WTC11 (cell line): Measurements from ENCODE around the gene NT5C. TPM values are rescaled to one million over a fixed set of nuclear protein-coding genes. Genes with fewer than 3 reads are reported as not detected.

Experiments used
- ATAC-seq: fragments of 200-7000 bp; cut with Tn5 transposase; 2 replicates; pipeline ENCODE4 v1.10.0; 2021; ENCODE audit warnings: mild to moderate bottlenecking, moderate library complexity
- CTCF ChIA-PET: fragments of 300-600 bp; sonication (Branson Sonifier 250); formaldehyde crosslinking; loops from one replicate; lab custom pipeline; 2021; ENCODE audit warnings: antibody characterized with exemption; lab: Charles Lee
- POLR2A ChIA-PET: fragments of 350-600 bp; sonication (Branson Sonifier 250); formaldehyde crosslinking; loops from one replicate; lab custom pipeline; 2021; ENCODE audit warnings: antibody characterized with exemption; lab: Charles Lee
- DNase-seq: peaks from one replicate; pipeline ENCODE4 v3.0.0; 2021; ENCODE audit warnings: low spot score
- H3K27ac Mint-ChIP-seq: 2 replicates; pipeline ENCODE4 v1.8.0; 2021; ENCODE audit warnings: mixed read lengths
- H3K27me3 Mint-ChIP-seq: 2 replicates; pipeline ENCODE4 v1.8.0; 2021; ENCODE audit warnings: low read depth, mild to moderate bottlenecking, moderate library complexity, mixed read lengths
- H3K36me3 Mint-ChIP-seq: 2 replicates; pipeline ENCODE4 v1.8.0; 2021; ENCODE audit warnings: mixed read lengths
- H3K4me1 Mint-ChIP-seq: 2 replicates; pipeline ENCODE4 v1.8.0; 2022; ENCODE audit warnings: mixed read lengths
- H3K4me3 Mint-ChIP-seq: 2 replicates; pipeline ENCODE4 v1.8.0; 2021; ENCODE audit warnings: mild to moderate bottlenecking, moderate library complexity, mixed read lengths
- H3K9me3 Mint-ChIP-seq: 2 replicates; pipeline ENCODE4 v1.8.0; 2021; ENCODE audit warnings: mixed read lengths
- CREM ChIP-seq: sonication (generic); formaldehyde crosslinking; IDR thresholded peaks from 2 replicates; pipeline ENCODE4 v1.8.1; 2022; ENCODE audit warnings: mild to moderate bottlenecking, missing genetic modification reagents, moderate library complexity
- ELF4 ChIP-seq: sonication (generic); formaldehyde crosslinking; IDR thresholded peaks from 2 replicates; pipeline ENCODE4 v1.8.1; 2022; ENCODE audit warnings: low read depth, mild to moderate bottlenecking, moderate library complexity, missing genetic modification reagents
- FOXJ3 ChIP-seq: sonication (generic); formaldehyde crosslinking; IDR thresholded peaks from 2 replicates; pipeline ENCODE4 v1.9.0; 2021; ENCODE audit warnings: missing genetic modification reagents, mild to moderate bottlenecking, borderline replicate concordance
- GTF2I ChIP-seq: fragments of 250-450 bp; sonication (Bioruptor Pico); conservative IDR thresholded peaks from 2 replicates; pipeline ENCODE4 v1.4.0; 2021; ENCODE audit warnings: mild to moderate bottlenecking
- IRF2 ChIP-seq: sonication (generic); formaldehyde crosslinking; IDR thresholded peaks from 2 replicates; pipeline ENCODE4 v1.8.0; 2022; ENCODE audit warnings: low read depth, missing genetic modification reagents, borderline replicate concordance
- MYBL2 ChIP-seq: sonication (generic); formaldehyde crosslinking; IDR thresholded peaks from 2 replicates; pipeline ENCODE4 v1.8.1; 2023; ENCODE audit warnings: mild to moderate bottlenecking, moderate library complexity, missing genetic modification reagents
- NFATC4 ChIP-seq: fragments of 250-450 bp; sonication (Bioruptor Pico); IDR thresholded peaks from 2 replicates; pipeline ENCODE4 v1.9.0; 2021; ENCODE audit warnings: mild to moderate bottlenecking
- NFYB ChIP-seq: sonication (generic); formaldehyde crosslinking; conservative IDR thresholded peaks from 2 replicates; pipeline ENCODE4 v1.8.0; 2022; ENCODE audit warnings: low read depth, missing genetic modification reagents
- ZBTB43 ChIP-seq: sonication (generic); formaldehyde crosslinking; IDR thresholded peaks from 2 replicates; pipeline ENCODE4 v1.8.1; 2023; ENCODE audit warnings: mild to moderate bottlenecking, missing genetic modification reagents
- ZNF121 ChIP-seq: sonication (generic); formaldehyde crosslinking; IDR thresholded peaks from 2 replicates; pipeline ENCODE4 v1.8.0; 2023; ENCODE audit warnings: missing genetic modification reagents
- ZNF232 ChIP-seq: sonication (generic); formaldehyde crosslinking; IDR thresholded peaks from 2 replicates; pipeline ENCODE4 v1.8.0; 2022; ENCODE audit warnings: mild to moderate bottlenecking, missing genetic modification reagents
- ZNF281 ChIP-seq: sonication (generic); formaldehyde crosslinking; IDR thresholded peaks from 2 replicates; pipeline ENCODE4 v1.8.0; 2023; ENCODE audit warnings: mild to moderate bottlenecking, missing genetic modification reagents
- ZNF396 ChIP-seq: fragments of 250-450 bp; sonication (Bioruptor Pico); IDR thresholded peaks from 2 replicates; pipeline ENCODE4 v1.8.0; 2021; ENCODE audit warnings: mild to moderate bottlenecking, moderate library complexity, borderline replicate concordance
- total RNA-seq: library from RNA; stranded (reverse); gene quantifications from 3 replicates; pipeline ENCODE4 v1.2.3, GENCODE V29; 2021
- TF ChIP-seq, protein P1 (sequence below): fragments of 250-450 bp; sonication (Bioruptor Pico); IDR thresholded peaks from 2 replicates; pipeline ENCODE4 v1.9.0; 2021; ENCODE audit warnings: mild to moderate bottlenecking
- TF ChIP-seq, protein P2 (sequence below): fragments of 250-450 bp; sonication (Bioruptor Pico); IDR thresholded peaks from 2 replicates; pipeline ENCODE4 v1.9.0; 2021; ENCODE audit warnings: moderate library complexity, mild to moderate bottlenecking, inconsistent platforms, borderline replicate concordance
- TF ChIP-seq, protein P3 (sequence below): sonication (generic); formaldehyde crosslinking; IDR thresholded peaks from 2 replicates; pipeline ENCODE4 v1.8.1; 2023; ENCODE audit warnings: mild to moderate bottlenecking, missing genetic modification reagents, moderate library complexity
- TF ChIP-seq, protein P4 (sequence below): sonication (generic); formaldehyde crosslinking; IDR thresholded peaks from 2 replicates; pipeline ENCODE4 v1.8.0; 2023; ENCODE audit warnings: missing genetic modification reagents, mild to moderate bottlenecking, borderline replicate concordance
- TF ChIP-seq, protein P5 (sequence below): fragments of 250-450 bp; sonication (Bioruptor Pico); IDR thresholded peaks from 2 replicates; pipeline ENCODE4 v1.9.0; 2021; ENCODE audit warnings: mild to moderate bottlenecking, borderline replicate concordance

NT5C gene
- total RNA-seq, 1 experiment from 2014 or later: 91.0 TPM

DNA sequence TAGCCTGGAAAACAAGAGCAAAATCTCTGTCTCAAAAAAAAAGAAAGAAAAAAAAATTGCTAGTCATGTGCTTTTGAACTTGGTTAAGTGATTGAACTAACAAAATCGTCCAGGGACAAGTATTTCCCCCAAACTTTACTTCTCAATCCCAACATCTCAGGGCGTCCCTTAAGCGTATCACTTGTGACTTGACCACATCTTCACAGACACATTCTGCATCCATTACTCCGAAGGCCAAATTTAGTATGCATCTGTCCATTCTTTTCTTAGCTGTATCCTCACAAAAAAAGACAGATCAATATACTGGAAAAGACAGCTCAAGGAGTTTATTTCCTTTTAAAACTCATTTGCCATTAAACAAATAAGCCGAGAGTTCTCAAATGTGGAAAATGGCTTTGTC, 28.7 kb upstream of the NT5C start (continued):
- TF ChIP-seq ZNF232 (CRISPR knock-in tag) (no peak), ZBTB43 (CRISPR knock-in tag) (no peak)
- TF ChIP-seq, all 79 proteins: peak for 0

DNA sequence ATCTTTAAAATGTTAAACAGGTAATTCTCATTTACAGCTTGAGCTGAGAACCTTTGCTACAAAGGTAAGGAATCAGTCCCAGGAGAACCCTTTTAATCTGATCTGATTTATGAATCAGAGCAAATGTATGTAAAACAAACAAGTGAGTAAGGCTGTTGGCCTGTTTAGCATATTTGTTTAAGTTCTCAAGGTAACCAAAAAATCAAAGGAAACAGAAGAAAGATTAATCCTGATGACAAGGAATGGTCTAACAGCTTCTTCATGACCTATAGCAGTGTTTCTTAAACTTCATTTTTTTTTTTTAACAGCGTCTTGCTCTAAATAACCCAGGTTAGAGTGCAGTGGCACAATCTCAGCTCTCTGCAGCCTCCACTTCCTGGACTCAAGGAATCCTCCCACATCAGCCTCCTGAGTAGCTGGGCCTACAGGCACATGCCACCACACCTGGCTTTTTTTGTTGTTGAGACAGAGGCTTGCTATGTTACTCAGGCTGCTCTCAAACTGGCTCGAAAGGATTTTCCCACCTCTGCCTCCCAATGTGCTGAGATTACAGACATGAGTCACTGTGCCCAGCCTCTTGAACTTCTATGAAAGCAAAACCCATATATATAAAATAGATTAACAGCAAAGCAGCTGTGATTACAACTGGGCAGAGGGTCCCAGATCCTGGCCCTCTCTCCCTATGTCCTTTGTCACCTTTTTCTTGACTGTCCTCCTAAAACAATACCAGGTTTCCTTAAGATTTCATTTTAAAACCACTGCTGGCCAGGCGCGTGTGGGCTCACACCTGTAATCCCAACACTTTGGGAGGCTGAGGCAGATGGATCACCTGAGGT, 27.9 kb upstream of the NT5C start:
- H3K27me3 Mint-ChIP-seq: no peaks in the 10 kb centered on the region
- no peak for ATAC-seq
- POLR2A ChIA-PET: interaction anchor here (0.7 kb wide), 1 partner anchor 40 kb away, joined by 3 read pairs; no protein-coding TSS in a partner anchor

More for the DNA sequence above, 27.9 kb upstream of the NT5C start:
- H3K4me1 Mint-ChIP-seq: peaks cover 21% of the 10 kb centered on the region
- no peak for TF ChIP-seq ELF4
- TF ChIP-seq GTF2I (CRISPR knock-in tag): no peak
- TF ChIP-seq, protein P1, sequence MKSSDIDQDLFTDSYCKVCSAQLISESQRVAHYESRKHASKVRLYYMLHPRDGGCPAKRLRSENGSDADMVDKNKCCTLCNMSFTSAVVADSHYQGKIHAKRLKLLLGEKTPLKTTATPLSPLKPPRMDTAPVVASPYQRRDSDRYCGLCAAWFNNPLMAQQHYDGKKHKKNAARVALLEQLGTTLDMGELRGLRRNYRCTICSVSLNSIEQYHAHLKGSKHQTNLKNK: no peak
- no peak for TF ChIP-seq CREM (CRISPR knock-in tag)
- no peak for TF ChIP-seq NFYB
- no peak for TF ChIP-seq MYBL2
- TF ChIP-seq, protein P2, sequence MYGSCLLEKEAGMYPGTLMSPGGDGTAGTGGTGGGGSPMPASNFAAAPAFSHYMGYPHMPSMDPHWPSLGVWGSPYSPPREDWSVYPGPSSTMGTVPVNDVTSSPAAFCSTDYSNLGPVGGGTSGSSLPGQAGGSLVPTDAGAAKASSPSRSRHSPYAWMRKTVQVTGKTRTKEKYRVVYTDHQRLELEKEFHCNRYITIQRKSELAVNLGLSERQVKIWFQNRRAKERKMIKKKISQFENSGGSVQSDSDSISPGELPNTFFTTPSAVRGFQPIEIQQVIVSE: no peak
- no peak for TF ChIP-seq ZNF121 (CRISPR knock-in tag)
- TF ChIP-seq, protein P3, sequence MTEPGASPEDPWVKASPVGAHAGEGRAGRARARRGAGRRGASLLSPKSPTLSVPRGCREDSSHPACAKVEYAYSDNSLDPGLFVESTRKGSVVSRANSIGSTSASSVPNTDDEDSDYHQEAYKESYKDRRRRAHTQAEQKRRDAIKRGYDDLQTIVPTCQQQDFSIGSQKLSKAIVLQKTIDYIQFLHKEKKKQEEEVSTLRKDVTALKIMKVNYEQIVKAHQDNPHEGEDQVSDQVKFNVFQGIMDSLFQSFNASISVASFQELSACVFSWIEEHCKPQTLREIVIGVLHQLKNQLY (CRISPR knock-in tag): no peak
- no peak for TF ChIP-seq IRF2 (CRISPR knock-in tag)
- no peak for TF ChIP-seq ZNF396
- TF ChIP-seq, protein P4, sequence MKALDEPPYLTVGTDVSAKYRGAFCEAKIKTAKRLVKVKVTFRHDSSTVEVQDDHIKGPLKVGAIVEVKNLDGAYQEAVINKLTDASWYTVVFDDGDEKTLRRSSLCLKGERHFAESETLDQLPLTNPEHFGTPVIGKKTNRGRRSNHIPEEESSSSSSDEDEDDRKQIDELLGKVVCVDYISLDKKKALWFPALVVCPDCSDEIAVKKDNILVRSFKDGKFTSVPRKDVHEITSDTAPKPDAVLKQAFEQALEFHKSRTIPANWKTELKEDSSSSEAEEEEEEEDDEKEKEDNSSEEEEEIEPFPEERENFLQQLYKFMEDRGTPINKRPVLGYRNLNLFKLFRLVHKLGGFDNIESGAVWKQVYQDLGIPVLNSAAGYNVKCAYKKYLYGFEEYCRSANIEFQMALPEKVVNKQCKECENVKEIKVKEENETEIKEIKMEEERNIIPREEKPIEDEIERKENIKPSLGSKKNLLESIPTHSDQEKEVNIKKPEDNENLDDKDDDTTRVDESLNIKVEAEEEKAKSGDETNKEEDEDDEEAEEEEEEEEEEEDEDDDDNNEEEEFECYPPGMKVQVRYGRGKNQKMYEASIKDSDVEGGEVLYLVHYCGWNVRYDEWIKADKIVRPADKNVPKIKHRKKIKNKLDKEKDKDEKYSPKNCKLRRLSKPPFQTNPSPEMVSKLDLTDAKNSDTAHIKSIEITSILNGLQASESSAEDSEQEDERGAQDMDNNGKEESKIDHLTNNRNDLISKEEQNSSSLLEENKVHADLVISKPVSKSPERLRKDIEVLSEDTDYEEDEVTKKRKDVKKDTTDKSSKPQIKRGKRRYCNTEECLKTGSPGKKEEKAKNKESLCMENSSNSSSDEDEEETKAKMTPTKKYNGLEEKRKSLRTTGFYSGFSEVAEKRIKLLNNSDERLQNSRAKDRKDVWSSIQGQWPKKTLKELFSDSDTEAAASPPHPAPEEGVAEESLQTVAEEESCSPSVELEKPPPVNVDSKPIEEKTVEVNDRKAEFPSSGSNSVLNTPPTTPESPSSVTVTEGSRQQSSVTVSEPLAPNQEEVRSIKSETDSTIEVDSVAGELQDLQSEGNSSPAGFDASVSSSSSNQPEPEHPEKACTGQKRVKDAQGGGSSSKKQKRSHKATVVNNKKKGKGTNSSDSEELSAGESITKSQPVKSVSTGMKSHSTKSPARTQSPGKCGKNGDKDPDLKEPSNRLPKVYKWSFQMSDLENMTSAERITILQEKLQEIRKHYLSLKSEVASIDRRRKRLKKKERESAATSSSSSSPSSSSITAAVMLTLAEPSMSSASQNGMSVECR (CRISPR knock-in tag): no peak
- TF ChIP-seq ZNF281 (CRISPR knock-in tag): no peak
- no peak for TF ChIP-seq FOXJ3
- TF ChIP-seq NFATC4 (CRISPR knock-in tag): no peak
- TF ChIP-seq, protein P5, sequence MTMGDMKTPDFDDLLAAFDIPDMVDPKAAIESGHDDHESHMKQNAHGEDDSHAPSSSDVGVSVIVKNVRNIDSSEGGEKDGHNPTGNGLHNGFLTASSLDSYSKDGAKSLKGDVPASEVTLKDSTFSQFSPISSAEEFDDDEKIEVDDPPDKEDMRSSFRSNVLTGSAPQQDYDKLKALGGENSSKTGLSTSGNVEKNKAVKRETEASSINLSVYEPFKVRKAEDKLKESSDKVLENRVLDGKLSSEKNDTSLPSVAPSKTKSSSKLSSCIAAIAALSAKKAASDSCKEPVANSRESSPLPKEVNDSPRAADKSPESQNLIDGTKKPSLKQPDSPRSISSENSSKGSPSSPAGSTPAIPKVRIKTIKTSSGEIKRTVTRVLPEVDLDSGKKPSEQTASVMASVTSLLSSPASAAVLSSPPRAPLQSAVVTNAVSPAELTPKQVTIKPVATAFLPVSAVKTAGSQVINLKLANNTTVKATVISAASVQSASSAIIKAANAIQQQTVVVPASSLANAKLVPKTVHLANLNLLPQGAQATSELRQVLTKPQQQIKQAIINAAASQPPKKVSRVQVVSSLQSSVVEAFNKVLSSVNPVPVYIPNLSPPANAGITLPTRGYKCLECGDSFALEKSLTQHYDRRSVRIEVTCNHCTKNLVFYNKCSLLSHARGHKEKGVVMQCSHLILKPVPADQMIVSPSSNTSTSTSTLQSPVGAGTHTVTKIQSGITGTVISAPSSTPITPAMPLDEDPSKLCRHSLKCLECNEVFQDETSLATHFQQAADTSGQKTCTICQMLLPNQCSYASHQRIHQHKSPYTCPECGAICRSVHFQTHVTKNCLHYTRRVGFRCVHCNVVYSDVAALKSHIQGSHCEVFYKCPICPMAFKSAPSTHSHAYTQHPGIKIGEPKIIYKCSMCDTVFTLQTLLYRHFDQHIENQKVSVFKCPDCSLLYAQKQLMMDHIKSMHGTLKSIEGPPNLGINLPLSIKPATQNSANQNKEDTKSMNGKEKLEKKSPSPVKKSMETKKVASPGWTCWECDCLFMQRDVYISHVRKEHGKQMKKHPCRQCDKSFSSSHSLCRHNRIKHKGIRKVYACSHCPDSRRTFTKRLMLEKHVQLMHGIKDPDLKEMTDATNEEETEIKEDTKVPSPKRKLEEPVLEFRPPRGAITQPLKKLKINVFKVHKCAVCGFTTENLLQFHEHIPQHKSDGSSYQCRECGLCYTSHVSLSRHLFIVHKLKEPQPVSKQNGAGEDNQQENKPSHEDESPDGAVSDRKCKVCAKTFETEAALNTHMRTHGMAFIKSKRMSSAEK (CRISPR knock-in tag): no peak
- CTCF ChIA-PET: interaction anchor here (0.8 kb wide), 2 partner anchors 13 to 81 kb away, joined by 3 read pairs; no protein-coding TSS in a partner anchor
- DNase-seq: no peak
- H3K36me3 Mint-ChIP-seq: peaks cover 6% of the 10 kb centered on the region; the same call in 1 of the 2 replicates
- H3K27ac Mint-ChIP-seq: peak overlapping the region; percentile 49; the same call in 1 of the 2 replicates
- no peak overlapping the region for H3K4me3 Mint-ChIP-seq
- H3K9me3 Mint-ChIP-seq: no peaks in the 10 kb centered on the region
